ENCODE measurements around the gene SGCA.

DNA sequence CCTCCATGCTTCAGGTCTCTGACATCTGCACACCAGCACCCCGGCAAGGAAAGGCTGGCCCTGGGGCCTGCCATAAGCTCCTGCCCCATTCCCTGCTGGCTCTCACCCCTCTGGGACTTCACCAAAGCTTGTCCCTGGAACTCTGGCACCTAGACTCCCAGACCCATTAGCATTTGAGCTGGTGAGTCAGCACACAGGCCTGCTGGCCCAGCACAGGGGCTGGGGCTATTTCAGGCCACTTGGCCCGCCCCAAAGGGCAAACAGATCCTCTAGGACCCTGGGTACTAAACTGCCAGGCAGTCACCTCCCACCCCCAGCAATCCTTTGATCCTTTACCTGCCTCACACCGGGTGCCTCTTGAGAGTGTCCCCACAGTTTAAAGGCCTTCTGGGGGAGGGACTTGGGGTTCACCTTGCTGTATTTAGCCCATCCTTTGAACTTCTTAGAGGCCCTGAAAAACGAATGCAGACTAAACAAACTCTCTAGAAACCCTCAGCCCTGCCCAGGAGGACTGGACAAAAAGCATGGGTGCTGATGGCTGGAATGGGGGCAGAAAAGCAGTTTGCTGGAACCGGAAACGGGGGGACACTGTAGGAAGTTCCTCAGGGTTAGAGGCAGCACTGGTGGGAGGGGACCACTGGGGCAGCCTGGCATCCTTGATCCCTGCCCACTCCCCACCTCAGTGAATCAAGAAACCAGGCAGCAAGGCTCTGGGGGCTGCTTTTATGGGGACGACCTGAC is 32.6 kb upstream of the SGCA start:
- no peak for TF ChIP-seq CTCF (IDR thresholded peaks at IDR 0.05)
- TF ChIP-seq POLR2A (IDR thresholded peaks at IDR 0.05; ENCODE audit: low read depth), result no peak

Measured in esophagus muscularis mucosa (tissue), 3 donors.